Measurements from ENCODE around the gene MCOLN3.
A peak's percentile ranks its signal among the peaks of the same experiment; 100 is the strongest.
"Not testable (repeated sequence)": the region's sequence is repeated elsewhere in the genome, so short reads cannot be mapped to it uniquely, and the experiment has no call there.

MCOLN3 gene

DNA sequence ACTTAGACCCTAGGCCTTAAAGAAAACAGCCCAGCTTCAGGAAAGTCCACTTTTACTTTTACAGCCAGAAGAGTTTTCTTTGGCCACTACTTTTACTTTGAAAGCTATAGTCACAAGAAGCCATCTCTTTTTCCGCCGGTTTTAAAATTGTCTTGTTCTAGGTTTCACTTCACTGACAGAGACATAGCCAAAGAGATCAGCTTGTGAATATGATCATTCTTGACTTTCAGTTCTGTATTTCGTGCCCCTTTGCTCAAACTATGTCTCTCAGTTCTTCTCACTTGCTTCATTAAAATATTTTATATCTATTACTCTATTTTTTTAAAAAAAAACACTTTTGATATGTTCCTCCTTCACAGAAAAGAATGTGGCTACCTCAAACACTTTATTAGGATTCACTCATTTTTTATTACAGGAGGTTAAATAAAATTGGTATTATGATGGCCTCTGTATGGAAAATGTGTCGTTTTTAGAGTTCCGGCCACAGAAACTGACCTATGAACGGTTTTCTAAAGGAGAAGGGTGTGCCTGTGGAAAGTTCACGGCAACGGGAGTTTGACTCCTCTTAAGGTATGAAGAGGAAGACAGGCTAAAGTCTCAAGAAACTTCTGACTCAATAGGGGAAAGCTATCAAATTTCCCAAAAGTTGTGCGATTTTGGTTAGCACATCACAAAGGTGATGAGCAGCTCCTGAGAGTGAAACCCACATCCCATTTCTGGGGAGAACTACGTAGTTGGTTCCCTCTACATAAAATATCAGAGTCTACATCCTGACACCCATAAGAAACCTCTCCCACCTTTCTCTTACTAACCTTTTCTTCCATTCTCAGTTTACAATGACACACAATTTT is 52.6 kb downstream of the MCOLN3 start:
- DNase-seq (ENCODE audit: extremely low read depth in 1 of 2, low read depth in 1 of 2) = no peak

DNA sequence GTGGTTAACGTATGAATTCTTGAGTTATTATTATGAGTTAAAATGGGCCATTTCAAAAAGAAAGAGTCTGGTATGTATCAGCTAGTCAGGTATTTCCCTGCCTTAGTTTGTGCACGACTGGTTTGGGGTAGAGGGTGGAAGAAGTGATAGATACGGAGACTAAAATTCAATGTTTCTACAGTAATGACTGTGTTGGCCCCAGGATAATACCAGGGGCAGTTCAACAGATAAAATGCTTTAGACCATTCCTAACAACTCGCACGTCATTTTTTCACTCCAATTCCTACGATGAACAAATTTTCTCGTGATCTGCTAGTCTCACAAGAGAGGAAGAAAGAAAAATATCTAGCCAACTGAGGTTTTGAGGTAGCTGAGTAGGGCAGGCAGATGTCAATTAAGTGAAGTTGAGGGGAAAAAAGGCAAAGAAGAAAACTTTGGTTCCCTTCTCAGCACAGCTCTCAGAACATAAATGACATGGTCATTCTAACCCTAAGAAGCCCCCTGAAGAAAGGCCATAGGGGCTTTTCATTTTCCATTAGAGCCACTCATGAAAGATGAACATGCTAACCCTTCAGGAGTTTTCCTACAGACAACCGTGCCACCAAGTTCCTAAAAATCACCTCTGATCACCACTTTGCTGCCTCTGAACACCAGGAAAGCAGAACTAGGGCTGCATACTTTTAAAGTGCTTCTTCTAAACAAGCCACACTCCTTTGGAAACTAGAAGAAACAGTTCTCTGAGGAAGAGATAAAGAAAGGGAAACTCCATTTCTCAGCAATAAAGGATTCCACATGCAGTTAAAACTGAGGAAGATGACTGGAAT is 57.0 kb downstream of the MCOLN3 start:
- DNase-seq (ENCODE audit: extremely low read depth in 1 of 2, low read depth in 1 of 2) = no peak

DNA sequence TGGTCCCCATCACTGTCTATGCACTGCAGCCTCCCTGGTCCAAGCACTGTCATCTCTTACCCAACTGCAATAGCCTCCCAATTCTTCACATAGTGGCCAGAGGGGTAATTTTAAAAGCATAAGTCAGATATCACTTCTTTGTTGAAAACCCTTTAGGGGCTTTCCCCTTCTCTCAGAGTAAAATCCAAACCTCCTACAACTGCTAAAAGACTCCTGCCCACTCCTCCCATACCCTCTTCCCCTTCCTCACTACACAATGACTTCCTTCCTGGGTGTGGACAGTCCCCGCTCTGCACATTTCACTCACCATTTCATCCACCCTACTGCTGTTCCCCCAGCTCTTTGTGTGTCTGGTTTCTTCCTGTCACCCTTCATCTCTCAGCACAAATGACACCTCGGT is 59.7 kb downstream of the MCOLN3 start:
- no peak for DNase-seq (ENCODE audit: extremely low read depth in 1 of 2, low read depth in 1 of 2)

DNA sequence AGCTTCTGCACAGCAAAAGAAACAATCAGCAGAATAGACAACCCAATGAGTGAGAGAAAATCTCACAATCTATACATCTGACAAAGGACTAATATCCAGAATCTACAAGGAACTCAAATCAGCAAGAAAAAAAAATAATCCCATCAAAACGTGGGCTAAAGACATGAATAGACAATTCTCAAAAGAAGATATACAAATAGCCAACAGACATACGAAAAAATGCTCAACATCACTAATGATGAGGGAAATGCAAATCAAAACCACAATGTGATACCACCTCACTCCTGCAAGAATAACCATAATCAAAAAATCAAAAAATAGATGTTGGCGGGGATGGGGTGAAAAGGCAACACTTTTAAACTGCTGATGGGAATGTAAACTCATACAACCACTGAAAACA is 61.7 kb downstream of the MCOLN3 start:
- DNase-seq (ENCODE audit: extremely low read depth in 1 of 2, low read depth in 1 of 2) = not testable (repeated sequence)

DNA sequence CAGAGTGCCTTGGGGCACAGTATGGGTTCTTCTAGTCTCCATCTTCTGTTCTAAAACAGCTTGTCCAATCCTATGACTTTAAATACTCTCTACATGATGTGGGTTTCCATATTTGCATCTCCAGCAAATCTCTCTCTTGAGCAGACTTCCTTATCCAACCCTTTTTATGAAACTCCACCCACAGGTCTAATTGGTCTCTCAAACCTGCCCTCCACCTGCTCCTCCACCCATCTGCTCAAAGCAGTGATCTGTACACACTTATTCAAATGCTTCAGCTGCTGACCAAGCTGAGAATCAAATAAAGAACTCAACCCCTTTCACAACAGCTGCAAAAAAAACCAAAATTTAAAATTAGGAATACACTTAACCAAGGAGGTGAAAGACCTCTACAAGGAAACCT is 62.9 kb downstream of the MCOLN3 start:
- DNase-seq (ENCODE audit: extremely low read depth in 1 of 2, low read depth in 1 of 2) = no peak

DNA sequence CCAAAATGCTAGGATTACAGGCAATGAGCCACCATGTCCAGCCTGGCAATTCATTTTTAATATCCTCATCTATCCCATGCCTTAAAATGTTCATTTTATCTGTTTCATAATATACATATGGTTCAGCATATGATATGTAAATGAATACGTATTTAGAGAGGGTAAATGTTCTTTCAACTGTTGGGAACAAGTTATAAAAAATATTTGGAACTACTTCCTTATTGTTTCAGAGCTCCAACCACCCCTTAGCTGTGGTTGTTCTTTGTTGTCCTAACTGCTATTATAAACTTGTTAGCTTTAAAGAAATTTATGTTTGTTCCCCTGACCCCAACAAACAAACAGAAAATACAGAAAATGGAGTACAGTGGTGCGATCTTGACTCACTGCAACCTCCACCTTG is 65.9 kb downstream of the MCOLN3 start:
- no peak for DNase-seq (ENCODE audit: extremely low read depth in 1 of 2, low read depth in 1 of 2)

DNA sequence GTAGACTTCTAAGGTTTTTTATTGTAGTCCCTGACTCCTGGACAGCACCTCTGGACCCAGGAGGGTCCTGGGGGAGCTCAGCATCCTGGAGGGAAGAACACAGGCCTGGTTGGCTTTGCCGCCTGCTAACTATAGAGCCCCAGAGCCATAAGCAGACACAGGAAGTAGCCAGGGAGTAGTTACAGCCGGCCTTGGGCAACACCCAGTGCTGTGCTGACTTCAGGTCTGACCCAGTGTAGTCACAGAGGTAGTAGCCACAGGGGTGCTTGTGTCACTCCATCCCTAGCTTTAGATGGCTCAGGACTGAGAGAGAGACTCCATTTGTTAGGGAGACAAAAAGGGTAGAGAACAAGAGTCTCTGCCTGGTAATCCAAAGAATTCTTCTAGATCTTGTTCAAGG is 73.3 kb downstream of the MCOLN3 start:
- no peak for DNase-seq (ENCODE audit: extremely low read depth in 1 of 2, low read depth in 1 of 2)

DNA sequence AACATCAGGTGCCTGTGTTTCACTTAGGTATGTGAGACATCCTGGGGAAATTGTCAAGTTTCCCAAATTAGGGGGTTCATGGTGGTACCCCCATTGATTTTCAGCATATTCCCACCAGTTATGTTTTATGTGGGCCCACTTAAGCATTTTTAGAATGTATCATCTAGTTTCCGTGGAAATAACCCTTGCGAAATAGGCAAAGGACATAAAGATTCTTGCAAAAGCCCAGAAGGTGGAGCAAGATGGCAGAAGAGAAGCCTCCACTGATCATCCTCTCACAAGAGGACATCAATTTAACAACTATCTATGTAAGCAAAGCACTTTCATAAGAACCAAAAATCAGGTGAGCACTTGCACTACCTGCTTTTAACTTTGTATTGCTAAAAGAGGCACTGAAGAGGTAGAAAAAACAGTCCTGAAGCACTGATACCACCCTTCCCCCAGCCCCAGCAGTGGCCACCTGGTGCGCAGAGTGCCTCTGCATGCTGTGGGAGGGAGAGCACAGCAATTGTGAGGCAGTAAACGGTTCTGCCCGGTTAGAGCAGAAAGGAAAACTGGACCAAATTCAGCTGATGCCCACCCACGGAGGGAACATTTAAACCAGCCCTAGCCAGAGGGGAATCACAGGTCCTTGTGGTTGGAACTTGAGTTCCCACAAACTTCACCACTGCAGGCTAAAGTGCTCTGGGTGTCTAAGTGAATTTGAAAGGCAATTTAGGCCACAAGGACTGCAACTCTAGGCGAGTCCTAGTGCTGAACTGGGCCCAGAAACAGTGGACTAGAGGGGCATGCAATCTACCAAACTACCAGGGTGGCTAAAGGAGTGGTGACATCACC is 74.6 kb downstream of the MCOLN3 start:
- no peak for DNase-seq (ENCODE audit: extremely low read depth in 1 of 2, low read depth in 1 of 2)

DNA sequence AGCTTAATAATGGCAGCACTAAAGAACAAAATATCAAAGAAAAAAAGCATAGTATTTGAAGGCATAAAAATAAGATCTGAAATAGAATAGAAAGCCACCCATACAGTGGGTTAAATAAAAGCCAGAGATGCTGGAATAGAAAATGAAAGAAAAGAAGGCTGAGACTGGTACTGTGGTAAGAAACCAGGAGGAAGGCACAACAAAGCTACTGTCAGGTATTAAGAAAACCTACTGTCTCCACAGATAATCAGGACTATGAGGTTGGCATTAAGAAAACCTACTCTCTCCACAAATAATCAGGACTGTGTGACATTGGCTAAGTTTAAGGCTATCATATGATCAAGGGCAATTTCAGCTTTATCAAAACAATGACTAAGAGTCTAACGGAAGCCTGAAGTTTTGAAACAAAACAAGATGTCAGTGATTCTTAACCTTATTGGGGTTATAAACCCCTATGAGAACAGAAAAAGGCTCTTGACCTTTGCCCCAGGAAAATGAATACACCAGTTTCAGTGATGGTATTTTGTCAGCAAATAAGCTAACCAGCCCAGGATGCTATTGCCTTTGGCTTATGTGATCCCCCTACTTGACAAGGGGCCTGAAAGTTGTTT is 75.8 kb downstream of the MCOLN3 start:
- no peak for DNase-seq (ENCODE audit: extremely low read depth in 1 of 2, low read depth in 1 of 2)

DNA sequence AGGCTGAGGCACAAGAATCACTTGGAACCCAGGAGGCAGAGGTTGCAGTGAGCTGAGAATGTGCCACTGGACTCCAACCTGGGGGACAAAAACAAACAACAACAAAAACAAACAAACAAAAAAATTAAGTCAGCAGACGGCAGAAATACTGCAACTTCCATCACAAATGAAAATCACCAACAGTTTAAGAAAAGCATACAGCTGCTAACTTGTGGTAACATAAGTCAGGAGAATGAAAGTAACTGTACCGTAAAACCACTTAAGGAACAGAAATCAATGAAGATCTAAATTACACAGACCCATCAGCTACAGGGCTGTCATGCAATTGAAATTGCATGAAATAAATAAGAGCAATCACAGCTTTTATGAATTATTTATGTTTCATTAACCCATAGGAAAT is 76.3 kb downstream of the MCOLN3 start:
- no peak for DNase-seq (ENCODE audit: extremely low read depth in 1 of 2, low read depth in 1 of 2)

DNA sequence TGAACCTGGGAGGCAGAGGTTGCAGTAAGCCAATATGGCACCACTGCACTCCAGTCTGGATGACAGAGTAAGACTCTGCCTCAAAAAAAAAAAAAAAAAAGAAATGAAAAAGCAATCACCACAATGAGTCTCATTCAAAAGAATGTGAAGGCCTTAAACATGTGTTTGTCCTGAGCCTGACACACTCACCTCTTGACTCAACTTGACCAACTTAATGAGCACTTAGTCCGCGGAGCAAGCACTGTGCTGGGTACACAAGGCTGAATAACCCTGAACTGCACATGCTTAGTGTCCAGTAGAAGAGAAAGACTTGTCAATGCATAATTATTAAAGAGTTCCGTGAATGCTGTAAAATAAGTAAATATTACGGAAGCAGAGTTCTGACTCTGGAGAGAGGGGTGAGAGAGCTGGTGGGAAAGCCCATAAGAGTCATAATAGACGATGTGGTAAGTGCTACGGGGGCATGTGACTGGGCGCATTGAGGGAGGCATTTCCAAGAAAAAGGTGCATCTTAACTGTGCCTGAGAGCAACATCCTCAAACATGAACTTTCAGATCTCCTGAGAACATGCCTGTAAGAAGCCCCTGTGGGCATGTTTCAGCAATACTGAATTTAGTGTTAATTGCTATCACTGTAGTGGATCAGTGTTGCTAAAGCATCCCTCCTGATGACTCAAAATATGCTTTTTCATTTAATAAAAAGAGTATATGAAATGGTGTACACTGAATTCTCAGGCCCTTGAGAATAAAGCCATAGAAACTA is 78.6 kb downstream of the MCOLN3 start:
- peak in 1 of 2 donors; percentile 60 for DNase-seq (ENCODE audit: extremely low read depth in 1 of 2, low read depth in 1 of 2)

DNA sequence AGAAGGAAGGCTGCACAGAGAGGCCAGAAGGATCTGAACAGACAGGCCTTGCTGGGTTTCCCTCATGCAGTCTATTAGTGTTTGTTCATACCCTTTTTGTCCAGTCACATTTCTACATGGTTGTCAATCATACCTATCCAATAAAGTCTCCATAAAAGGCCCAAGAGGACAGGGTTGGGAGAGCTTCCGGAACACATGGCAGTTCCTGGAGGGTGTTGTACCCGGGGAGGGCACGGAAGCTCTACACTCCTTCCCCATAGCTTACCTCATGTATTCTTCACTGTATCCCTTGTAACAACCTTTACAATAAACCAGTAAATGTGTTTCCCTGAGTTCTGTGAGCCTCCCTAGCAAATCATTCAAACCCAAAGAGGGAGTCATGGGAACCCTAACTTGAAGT is 79.4 kb downstream of the MCOLN3 start:
- DNase-seq (ENCODE audit: extremely low read depth in 1 of 2, low read depth in 1 of 2) = no peak

DNA sequence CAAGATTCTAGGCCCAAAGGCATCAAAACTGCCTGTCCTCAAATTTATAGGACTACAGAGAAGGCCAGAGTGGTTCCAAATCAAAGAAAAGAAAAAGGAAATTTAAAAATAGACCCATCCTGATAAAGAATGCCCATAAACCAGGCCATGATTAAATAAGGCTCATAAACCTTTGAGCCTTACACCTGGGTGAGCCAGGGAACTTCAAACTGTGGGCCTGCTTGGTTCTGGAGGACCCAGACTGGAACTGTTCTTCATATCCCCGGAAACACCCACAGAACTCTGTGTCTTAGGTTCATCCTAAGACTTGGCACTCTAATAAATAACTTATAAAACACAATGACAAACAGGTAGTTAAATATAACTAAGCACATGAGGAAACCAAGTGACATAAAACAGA is 80.2 kb downstream of the MCOLN3 start:
- DNase-seq (ENCODE audit: extremely low read depth in 1 of 2, low read depth in 1 of 2) = no peak
